ENCODE data around the gene FABP6.

Gene FABP6

DNA sequence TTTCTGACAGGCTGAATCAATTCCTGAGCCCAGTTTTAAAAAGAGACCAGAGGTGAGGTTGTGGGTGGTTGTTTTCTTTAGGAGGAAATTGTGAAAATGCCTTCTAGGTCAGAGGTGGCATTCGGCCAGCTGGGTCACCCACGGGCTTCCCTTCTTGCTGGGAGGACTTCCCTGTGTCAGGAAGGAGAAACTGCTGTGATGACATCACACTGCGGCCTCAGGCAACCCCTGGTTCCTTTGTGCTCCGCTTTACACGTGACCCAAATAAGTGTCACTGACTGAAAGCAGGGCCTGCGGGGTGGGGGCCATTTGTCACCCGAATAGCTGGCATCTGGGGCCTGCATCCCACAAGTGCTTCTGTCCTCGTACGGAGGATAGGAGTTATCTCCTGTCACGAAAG is 39.7 kb downstream of the FABP6 start:
- H3K4me3 ChIP-seq (ENCODE audit: low read length): no peak overlapping the region
- DNase-seq (ENCODE audit: low read depth): peak; percentile 29
- TF ChIP-seq, protein P1, sequence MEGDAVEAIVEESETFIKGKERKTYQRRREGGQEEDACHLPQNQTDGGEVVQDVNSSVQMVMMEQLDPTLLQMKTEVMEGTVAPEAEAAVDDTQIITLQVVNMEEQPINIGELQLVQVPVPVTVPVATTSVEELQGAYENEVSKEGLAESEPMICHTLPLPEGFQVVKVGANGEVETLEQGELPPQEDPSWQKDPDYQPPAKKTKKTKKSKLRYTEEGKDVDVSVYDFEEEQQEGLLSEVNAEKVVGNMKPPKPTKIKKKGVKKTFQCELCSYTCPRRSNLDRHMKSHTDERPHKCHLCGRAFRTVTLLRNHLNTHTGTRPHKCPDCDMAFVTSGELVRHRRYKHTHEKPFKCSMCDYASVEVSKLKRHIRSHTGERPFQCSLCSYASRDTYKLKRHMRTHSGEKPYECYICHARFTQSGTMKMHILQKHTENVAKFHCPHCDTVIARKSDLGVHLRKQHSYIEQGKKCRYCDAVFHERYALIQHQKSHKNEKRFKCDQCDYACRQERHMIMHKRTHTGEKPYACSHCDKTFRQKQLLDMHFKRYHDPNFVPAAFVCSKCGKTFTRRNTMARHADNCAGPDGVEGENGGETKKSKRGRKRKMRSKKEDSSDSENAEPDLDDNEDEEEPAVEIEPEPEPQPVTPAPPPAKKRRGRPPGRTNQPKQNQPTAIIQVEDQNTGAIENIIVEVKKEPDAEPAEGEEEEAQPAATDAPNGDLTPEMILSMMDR (conservative IDR thresholded peaks at IDR 0.05; ENCODE audit: low read length): no peak

DNA sequence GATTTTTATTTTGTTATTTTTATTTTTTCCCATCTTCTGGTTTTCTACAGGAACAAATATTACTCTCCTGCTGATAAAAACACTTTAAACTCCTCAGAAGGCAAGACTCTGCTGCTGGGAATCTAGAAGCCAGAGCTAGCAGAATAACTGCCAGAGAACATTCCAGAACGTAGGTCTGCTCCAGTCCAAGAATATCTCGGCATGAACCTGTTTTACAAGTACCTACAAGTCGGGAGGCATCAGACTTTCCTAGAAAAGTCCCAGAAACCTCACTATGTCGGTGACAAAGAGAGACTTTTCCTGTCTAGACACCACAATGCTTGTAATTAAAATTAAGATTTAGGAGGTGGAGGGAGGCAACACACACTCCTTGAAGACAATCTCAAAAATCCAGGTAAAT is 41.4 kb downstream of the FABP6 start:
- no peak for DNase-seq (ENCODE audit: low read depth)
- no peak overlapping the region for H3K4me3 ChIP-seq (ENCODE audit: low read length)
- TF ChIP-seq, protein P1 (conservative IDR thresholded peaks at IDR 0.05; ENCODE audit: low read length): no peak

DNA sequence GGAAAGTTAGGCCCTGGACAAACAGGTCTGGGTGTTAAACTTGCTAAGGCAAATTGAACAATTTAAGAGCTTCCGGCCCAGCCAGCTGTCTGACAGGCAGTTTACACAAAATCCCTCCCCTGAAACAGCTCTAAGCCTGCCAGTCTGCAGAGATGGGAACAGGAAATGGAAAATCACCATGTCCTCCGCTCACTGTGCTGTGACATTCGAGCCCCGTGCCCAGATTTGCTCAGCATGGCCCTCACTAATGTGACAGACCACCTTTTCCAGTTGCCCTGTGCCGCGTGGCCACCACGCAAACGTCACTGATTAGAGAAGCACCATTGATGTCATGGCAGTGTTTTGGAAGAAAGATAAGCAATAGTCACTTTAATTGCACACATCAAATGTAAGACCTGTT is 42.1 kb downstream of the FABP6 start:
- DNase-seq (ENCODE audit: low read depth): no peak
- TF ChIP-seq, protein P1 (conservative IDR thresholded peaks at IDR 0.05; ENCODE audit: low read length): no peak
- H3K4me3 ChIP-seq (ENCODE audit: low read length): no peak overlapping the region

DNA sequence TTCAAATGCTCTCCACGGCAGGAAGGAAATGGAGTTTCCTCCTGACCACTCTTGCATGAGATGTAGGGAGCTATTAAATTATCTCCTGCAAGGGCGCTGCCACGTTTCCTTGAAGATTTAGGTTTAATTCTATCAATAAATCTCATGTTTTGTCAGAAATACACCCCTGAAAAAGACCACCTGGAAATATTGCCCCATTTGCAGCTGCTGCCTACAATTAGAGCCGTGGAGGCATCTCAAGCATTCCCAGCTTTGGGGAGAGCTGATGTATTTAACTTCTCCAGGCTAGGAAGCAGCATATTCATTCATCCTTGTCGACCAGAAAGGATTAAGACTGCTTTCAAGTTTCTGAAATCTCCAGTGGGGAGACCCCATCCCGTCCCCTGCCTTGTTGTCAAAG is 42.5 kb downstream of the FABP6 start:
- H3K4me3 ChIP-seq (ENCODE audit: low read length): no peak overlapping the region
- DNase-seq (ENCODE audit: low read depth): no peak
- TF ChIP-seq, protein P1 (conservative IDR thresholded peaks at IDR 0.05; ENCODE audit: low read length): no peak

DNA sequence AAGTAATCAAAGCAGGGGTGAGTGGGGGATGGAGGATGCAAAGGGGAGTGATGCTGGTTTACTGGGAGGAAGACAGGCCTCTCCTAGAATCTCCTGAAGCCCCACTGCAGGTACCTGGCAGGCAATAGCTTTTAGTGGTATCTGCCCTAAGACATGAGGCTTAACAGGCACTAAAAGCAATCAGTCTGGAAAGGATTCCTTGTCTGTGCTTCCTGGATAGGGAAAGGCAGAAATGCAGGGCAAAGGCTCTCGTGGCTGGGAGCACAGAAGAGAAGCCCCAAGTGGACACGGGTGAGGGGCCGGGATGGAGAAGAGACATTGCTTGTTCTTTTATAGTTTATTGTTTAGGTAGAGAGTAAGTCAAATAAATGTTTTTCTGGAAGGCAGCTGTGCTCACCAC is 43.0 kb downstream of the FABP6 start:
- no peak for DNase-seq (ENCODE audit: low read depth)
- TF ChIP-seq, protein P1 (conservative IDR thresholded peaks at IDR 0.05; ENCODE audit: low read length): no peak
- no peak overlapping the region for H3K4me3 ChIP-seq (ENCODE audit: low read length)

DNA sequence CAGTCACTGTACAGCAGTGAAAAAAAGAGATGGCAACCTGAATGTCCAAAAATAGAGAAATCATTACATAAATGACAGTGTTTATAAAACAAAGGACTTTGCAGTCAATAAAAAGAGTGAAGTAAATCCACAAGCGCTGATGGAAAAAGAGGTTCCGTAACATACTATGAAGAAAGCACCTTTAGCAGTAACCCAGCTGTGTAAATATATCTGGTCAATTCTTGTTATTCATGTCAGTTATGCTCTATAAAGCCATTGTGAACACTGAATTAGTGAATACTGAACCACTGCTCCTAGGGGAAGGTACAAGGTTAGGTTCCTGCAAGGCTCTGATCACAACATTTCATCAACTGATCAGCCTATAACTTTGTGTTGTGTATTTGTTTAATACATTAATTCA is 43.6 kb downstream of the FABP6 start:
- no peak for DNase-seq (ENCODE audit: low read depth)
- TF ChIP-seq, protein P1 (conservative IDR thresholded peaks at IDR 0.05; ENCODE audit: low read length): no peak
- no peak overlapping the region for H3K4me3 ChIP-seq (ENCODE audit: low read length)

DNA sequence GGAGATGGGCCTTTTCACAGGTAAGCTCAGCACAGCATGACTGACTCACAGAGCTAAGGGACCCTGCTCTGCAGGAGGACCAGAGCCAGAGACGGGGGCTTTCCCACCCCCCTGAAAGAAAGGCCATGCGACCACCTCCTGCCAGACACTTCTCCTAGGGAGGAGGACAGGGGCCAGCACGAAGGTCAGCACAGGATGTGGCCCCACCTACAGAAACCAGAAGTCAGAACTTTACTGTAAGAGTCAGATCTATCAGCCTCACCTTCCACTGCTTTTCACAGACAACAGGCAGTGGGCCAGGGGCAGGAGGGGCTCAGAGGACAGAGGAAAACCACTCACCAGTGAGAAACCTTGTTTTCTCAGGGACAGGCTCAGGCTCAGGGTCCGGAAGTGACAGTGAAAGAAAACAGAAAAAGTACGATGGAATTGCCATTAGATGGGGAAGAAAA is 45.2 kb downstream of the FABP6 start:
- TF ChIP-seq, protein P1 (conservative IDR thresholded peaks at IDR 0.05; ENCODE audit: low read length): no peak

More for the DNA sequence above, 45.2 kb downstream of the FABP6 start:
- DNase-seq (ENCODE audit: low read depth): no peak
- H3K4me3 ChIP-seq (ENCODE audit: low read length): no peak overlapping the region

Data from AG10803 (cell line).